HG02973 (cell line): ENCODE measurements around the gene EIF4G1.

Experiments
- ATAC-seq: cut with Tn5 transposase; IDR thresholded peaks from one replicate; pipeline ENCODE4 v1.9.1; 2021; ENCODE audit warnings: moderate library complexity; ENCODE audit not compliant: unreplicated experiment

Gene EIF4G1

DNA sequence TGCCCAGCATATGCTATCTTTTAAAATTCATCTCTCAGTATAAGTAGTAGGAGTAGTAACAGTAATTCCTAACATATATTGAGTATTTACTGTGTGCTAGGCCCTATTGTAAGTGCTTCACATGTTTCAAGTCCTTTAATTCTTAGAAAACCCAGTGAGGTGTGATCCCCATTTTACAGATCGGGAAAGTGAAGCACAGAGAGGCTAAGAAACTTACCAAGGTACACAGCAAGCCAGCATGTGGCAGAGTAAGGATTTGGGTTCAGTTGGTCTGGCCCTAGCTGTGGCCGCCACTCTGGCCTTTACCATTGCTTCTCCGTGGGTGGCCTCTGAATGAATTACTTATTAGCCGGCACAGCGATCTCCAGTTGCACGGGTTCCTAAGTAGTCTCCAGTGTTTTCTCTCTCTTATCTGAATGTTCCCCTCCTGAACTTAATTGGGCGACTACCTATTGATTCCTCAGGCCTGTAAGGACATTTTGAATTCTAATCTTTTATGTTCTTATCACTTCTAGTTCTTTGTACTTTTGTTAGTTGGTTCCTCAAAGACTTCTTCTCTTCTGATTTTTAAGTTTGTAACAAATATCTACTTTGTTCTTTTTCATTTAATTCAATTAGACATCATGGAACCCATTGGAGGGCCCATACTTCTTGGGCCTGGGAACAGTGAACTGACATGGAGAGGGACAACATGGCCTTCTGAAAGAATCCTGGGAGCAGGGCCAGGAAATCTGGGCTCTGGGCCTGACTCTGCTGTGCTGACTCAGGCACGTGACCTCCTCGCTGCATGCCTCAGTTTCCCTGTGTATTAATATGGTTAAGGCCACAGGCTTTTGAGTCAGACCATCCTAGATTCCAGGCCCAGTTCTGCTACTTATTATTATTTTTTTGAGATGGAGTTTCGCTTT, 35.4 kb downstream of the EIF4G1 start:
- ATAC-seq: no peak

DNA sequence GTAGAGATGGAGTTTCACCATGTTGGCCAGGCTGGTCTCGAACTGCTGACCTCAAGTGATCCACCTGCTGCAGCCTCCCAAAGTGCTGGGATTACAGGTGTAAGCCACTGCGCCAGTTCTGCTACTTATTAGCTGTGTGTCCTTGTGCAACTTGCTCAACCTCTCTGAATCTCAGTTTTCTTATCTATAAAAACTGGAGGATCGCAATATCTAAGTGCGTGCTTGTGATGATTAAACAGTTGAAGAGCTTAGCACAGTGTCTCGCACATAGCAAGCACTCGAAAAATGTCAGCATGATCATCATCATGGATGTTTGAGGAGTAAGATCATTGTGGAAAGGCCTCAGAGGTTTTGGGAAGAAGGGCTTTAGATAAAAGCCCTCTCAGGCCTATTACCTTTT, 36.2 kb downstream of the EIF4G1 start:
- ATAC-seq: no peak

- ATAC-seq: no peak
These were observed 37.2 kb downstream of the EIF4G1 start for GRCh38 chr3:184351511-184352148.

DNA sequence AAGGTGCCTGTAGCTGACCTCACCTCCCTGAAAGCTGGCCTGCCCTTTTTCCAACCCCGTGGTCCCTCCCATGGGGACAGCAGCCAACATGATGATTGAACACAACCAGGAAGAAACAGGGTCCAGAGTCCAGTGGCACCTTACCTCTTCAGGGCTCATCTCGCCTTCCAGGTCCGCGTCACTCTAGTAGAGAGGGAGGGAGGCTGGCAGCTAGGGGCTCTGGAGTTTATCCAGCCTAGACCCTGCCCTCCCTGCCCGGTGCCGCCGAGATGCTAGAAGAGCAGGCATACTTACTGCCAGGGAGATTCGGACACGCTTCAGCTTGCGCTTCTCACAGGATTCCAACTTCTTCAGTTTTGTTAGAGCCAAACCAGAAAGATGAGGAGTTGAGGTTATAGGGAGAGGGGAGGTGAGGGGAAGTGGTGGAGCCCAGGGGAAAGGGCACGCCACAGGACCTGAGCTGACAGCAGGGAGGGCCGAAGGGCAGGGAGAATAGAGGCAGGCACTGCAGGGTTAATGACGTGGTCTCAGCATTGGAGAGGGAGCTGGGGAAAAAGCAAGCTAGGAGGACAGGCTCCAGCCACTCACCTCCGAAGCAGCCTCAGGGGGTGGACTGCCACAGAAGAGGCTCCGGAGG, 37.9 kb downstream of the EIF4G1 start:
- ATAC-seq: no peak

GRCh38 chr3:184352897-184353545, 38.6 kb downstream of the EIF4G1 start:
- ATAC-seq: no peak

DNA sequence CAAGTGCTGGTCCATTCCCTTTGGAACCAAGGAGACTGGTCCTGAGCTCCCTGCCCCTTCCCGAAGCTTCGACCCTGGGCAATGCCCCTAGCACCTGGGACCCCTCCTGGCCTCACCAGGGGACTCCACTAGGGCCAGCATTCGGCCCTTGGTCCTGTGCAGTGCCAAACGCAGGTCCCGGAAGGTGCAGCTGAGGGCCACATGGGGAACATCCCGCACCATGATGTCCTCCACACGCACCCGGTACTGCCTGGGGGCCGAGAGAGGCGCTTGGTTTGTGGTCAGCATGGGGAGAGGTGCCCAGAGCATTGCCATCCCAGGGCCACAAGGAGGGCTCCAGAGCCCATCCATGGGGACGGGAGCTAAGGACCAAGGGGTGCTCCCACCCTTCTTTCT, 39.1 kb downstream of the EIF4G1 start:
- ATAC-seq: no peak

DNA sequence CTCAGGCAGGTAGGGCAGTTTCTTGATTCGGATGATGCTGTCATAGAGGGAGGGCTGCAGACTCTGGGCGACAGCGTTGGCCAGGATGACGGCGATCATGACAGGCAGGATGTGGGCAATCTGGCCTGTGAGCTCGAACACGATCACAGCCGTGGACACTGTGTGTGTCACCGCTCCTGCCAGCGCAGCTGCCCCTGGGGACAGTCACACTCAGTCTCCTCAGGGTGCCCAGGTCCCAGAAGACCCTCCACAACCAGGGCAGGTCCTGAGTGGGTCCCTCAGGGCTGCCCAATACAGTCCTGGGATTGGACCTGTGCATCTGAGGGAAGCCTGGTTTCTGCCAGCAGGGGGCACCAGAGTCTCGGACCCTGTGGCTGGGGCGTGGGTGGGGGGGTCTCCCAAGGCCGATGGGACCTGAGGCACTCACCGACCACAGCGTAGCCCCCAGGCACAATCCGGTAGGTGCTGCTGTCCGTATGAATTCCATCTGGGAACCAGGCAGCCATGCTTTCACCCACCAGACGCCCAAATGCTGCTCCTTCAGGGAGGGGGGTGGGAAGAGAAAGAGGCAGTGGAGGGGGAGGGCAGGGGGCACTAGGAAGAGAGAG, 39.8 kb downstream of the EIF4G1 start:
- no peak for ATAC-seq

DNA sequence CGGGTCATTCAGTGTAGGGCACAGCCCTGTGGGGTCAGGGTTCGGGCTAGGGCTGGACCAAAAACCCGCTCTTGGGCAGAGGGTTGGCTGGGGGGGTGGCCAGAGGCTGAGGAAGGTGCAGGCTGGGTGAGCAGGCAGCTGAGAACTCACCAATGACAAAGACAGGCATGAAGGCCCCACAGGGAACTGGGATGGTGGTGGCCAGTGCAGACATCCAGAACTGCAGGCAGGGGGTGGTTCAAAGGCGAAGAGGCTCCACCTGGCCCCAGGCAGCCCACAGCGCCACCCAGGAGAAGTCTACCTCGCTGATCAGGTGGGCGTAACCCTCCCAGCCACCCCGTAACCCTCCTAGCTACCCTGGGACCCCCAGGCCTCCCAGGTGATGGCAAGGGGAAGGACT, 40.3 kb downstream of the EIF4G1 start:
- no peak for ATAC-seq

GRCh38 chr3:184355261-184356040, 41.0 kb downstream of the EIF4G1 start:
- ATAC-seq: no peak

GRCh38 chr3:184357248-184358123, 43.1 kb downstream of the EIF4G1 start:
- no peak for ATAC-seq

DNA sequence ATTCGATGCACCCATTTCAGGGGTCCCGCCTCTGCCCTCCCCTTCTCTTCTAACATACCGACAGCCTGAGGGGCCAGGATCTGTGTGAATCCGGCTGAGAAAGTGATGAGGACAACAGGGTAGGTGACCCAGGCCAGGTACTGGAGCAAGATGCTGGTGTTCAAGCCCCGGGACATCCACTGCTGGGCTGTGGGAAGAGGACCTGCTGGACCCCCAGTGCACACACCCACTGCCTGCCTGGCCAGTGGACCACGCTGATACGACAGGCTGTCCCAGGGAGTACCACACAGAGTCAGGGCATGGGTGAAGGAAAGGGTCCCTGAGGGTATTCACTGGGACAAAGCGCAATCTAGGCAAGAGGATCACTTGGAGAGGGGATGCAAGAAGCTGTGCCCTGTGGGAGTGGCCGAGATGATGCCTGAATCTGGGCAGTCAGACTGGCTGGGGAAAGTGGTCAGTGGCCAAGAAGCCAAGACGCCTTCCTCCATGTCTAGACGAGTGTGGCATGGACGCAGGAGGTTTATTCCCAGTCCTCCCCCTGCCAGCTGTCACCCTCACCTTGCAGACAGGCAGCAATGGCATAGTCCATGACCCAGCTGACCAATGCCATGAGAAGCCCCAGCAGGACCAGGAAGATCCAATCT, 43.8 kb downstream of the EIF4G1 start:
- ATAC-seq: no peak

- no peak for ATAC-seq
These were observed 44.5 kb downstream of the EIF4G1 start for GRCh38 chr3:184358921-184359350.

DNA sequence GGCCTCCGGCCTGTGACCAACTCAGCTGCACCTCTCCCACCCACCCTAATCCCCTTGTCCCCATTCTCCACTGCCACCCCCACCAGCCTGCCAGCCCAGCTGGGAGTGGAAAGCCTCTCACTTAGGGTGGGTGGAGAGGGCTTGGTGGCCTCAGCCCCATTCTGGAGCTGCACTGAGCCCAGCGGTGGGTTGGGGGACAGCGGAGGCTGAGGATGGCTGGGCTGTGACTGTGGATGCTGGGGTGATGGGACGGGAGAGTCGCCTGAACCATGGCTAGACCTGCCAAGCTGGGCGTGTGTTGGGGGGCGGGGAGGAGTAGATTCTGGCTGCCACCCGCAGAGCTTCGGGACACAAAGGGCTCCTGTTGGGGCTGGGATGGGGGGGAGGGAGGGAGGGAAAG, 45.2 kb downstream of the EIF4G1 start:
- ATAC-seq: no peak

- ATAC-seq: no peak
These were observed 45.9 kb downstream of the EIF4G1 start for GRCh38 chr3:184360070-184360928.

GRCh38 chr3:184360929-184361531, 46.6 kb downstream of the EIF4G1 start:
- ATAC-seq: no peak

DNA sequence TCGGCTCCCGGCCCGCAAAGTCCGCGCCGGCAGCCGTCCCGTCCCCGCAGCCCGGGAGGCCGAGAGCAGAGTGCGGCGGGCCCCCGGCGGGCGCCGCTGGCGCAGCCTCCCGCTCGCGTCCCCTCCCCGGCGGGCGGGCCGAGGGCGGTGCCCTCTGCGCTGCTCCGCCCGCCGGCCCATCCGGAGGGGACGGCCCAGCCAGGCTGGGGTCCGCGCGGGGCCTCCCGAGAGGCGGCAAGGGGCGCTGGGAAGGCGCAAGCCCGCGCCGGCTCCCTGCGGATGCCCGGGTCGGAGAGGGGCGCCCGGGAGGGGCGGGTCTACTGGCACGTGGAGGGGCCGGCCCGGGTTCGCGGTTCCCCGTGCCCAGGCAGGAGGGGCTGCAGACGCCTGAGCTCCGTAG, 47.1 kb downstream of the EIF4G1 start, which contains the start of the genes CLCN2 and POLR2H:
CLCN2 (minus strand) TSS at position 74 of the 400 bp plus-strand sequence. CDS start 126 bp downstream, outside the sequence.
POLR2H (plus strand) TSS at position 179 of the 400 bp plus-strand sequence. CDS start 1,783 bp downstream, outside the sequence.
- ATAC-seq: no peak
